Neural progenitor cell (in vitro differentiated cells): Measurements from ENCODE around the gene DPPA3.

Source experiments
- CTCF ChIP-seq: fragments of 200-600 bp; sonication (generic); IDR thresholded peaks from 2 replicates; pipeline ENCODE4 v1.5.1; 2017; ENCODE audit warnings: antibody characterized with exemption, mild to moderate bottlenecking
- EZH2 ChIP-seq: fragments of 200-600 bp; sonication (generic); IDR thresholded peaks from 2 replicates; pipeline ENCODE4 v1.6.1; 2017; ENCODE audit warnings: antibody characterized with exemption, mild to moderate bottlenecking, moderate library complexity
- EZH2phosphoT487 ChIP-seq: fragments of 200-600 bp; sonication (generic); IDR thresholded peaks from 2 replicates; pipeline ENCODE4 v1.6.1; 2017; ENCODE audit warnings: antibody characterized with exemption

GRCh38 chr12:7678744-7679143, 32.5 kb upstream of the DPPA3 start:
- TF ChIP-seq CTCF: no peak
- no peak for TF ChIP-seq EZH2phosphoT487
- TF ChIP-seq EZH2: no peak
